IMR-90 (cell line): ENCODE measurements around the gene PLRG1. TPM values are rescaled to one million over a fixed set of nuclear protein-coding genes. Genes with fewer than 3 reads are reported as not detected.

Experiments used
- ATAC-seq: fragments of 200-7000 bp; cut with Tn5 transposase; 2 replicates; pipeline ENCODE4 v1.9.1; 2020; ENCODE audit warnings: low read depth, mild to moderate bottlenecking, moderate library complexity
- BruUV-seq: library from RNA; stranded (reverse); fragments of 400-500 nt; replicated peaks from 2 replicates; lab custom pipeline; 2021; lab: Mats Ljungman, UMichigan
- CTCF ChIA-PET: fragments of 300-600 bp; formaldehyde crosslinking; extraction: SDS; loops from one replicate; lab custom pipeline; 2021; ENCODE audit warnings: antibody characterized with exemption; lab: Yijun Ruan, JAX
- POLR2A ChIA-PET: fragments of 300-600 bp; sonication (Branson Sonifier 250); formaldehyde crosslinking; loops from one replicate; lab custom pipeline; 2022; ENCODE audit warnings: antibody characterized with exemption; ENCODE audit not compliant: unreplicated experiment; lab: Charles Lee
- DNase-seq: peaks from one replicate; pipeline ENCODE4 v3.0.0; 2013
- H2AFZ ChIP-seq: replicated peaks from 2 replicates; pipeline ENCODE3; 2013; ENCODE audit warnings: low read length, mild to moderate bottlenecking; ENCODE audit not compliant: poor library complexity
- H2AK5ac ChIP-seq: 2 replicates; pipeline ENCODE4 v1.6.1; 2013; ENCODE audit warnings: low read depth, low read length, inconsistent platforms
- H2AK9ac ChIP-seq: replicated peaks from 2 replicates; pipeline ENCODE3; 2013; ENCODE audit warnings: mild to moderate bottlenecking, low read depth, low read length, moderate library complexity; ENCODE audit not compliant: poor library complexity
- H2BK120ac ChIP-seq: 2 replicates; pipeline ENCODE4 v1.6.1; 2013; ENCODE audit warnings: low read depth, low read length, inconsistent platforms
- H2BK15ac ChIP-seq: 3 replicates; pipeline ENCODE4 v1.6.1; 2013; ENCODE audit warnings: low read depth, low read length, inconsistent platforms
- H2BK20ac ChIP-seq: 2 replicates; pipeline ENCODE4 v1.6.1; 2013; ENCODE audit warnings: low read depth, mild to moderate bottlenecking, inconsistent platforms, low read length, moderate library complexity
- H2BK5ac ChIP-seq: 2 replicates; pipeline ENCODE4 v1.6.1; 2013; ENCODE audit warnings: mild to moderate bottlenecking, low read depth, low read length, inconsistent platforms; ENCODE audit not compliant: poor library complexity, severe bottlenecking
- H3K14ac ChIP-seq: replicated peaks from 2 replicates; pipeline ENCODE4 v1.6.1; 2013; ENCODE audit warnings: low read depth, low read length, inconsistent platforms
- H3K18ac ChIP-seq: 2 replicates; pipeline ENCODE4 v1.6.1; 2013; ENCODE audit warnings: low read depth, low read length, control low read depth
- H3K23ac ChIP-seq: 2 replicates; pipeline ENCODE4 v1.6.1; 2013; ENCODE audit warnings: low read depth, low read length, inconsistent platforms
- H3K27ac ChIP-seq: 2 replicates; pipeline ENCODE4 v1.5.1; 2013; ENCODE audit warnings: mild to moderate bottlenecking, control low read depth, low read length; ENCODE audit not compliant: insufficient read depth
- H3K27me3 ChIP-seq: 2 replicates; pipeline ENCODE4 v1.6.1; 2013; ENCODE audit warnings: low read length; ENCODE audit not compliant: control insufficient read depth, insufficient read depth
- H3K36me3 ChIP-seq: 2 replicates; pipeline ENCODE4 v1.6.1; 2013; ENCODE audit warnings: low read length, mixed read lengths; ENCODE audit not compliant: control insufficient read depth, insufficient read depth
- H3K4ac ChIP-seq: 2 replicates; pipeline ENCODE4 v1.6.1; 2013; ENCODE audit warnings: low read depth, low read length, inconsistent platforms
- H3K4me1 ChIP-seq: 2 replicates; pipeline ENCODE4 v1.6.1; 2013; ENCODE audit warnings: low read length, mixed read lengths; ENCODE audit not compliant: control insufficient read depth, insufficient read depth
- H3K4me2 ChIP-seq: 2 replicates; pipeline ENCODE4 v1.6.1; 2013; ENCODE audit warnings: low read depth, mild to moderate bottlenecking, control low read depth, low read length, moderate library complexity
- H3K4me3 ChIP-seq: 2 replicates; pipeline ENCODE4 v1.5.1; 2013; ENCODE audit warnings: low read depth, mild to moderate bottlenecking, control low read depth, low read length, moderate library complexity; ENCODE audit not compliant: insufficient read depth
- H3K56ac ChIP-seq: 2 replicates; pipeline ENCODE4 v1.6.1; 2013; ENCODE audit warnings: low read length, inconsistent platforms; ENCODE audit not compliant: insufficient read depth; ENCODE audit errors: extremely low read depth
- H3K79me1 ChIP-seq, 2 experiments: 2 replicates each; pipeline ENCODE4 v1.6.1; 2013; ENCODE audit warnings: low read length in 2 of 2, inconsistent platforms in 1 of 2, low read depth in 1 of 2
- H3K9ac ChIP-seq: 2 replicates; pipeline ENCODE4 v1.6.1; 2013; ENCODE audit warnings: low read depth, low read length, control low read depth
- H3K9me1 ChIP-seq: 2 replicates; pipeline ENCODE4 v1.6.1; 2013; ENCODE audit warnings: low read length, inconsistent platforms; ENCODE audit not compliant: insufficient read depth
- H3K9me3 ChIP-seq: 2 replicates; pipeline ENCODE4 v1.6.1; 2013; ENCODE audit warnings: low read length; ENCODE audit not compliant: control insufficient read depth, insufficient read depth
- H4K20me1 ChIP-seq: 2 replicates; pipeline ENCODE4 v1.6.1; 2013; ENCODE audit warnings: low read length, inconsistent platforms; ENCODE audit not compliant: insufficient read depth
- H4K5ac ChIP-seq: 2 replicates; pipeline ENCODE4 v1.6.1; 2013; ENCODE audit warnings: mild to moderate bottlenecking, low read depth, low read length, control low read depth
- H4K8ac ChIP-seq, 2 experiments: 2 replicates each; pipeline ENCODE4 v1.6.1; 2013; ENCODE audit warnings: low read depth in 2 of 2, low read length in 2 of 2, control low read depth in 1 of 2, inconsistent platforms in 1 of 2
- H4K91ac ChIP-seq: 2 replicates; pipeline ENCODE4 v1.6.1; 2013; ENCODE audit warnings: low read depth, low read length, inconsistent platforms; ENCODE audit not compliant: insufficient read depth
- CEBPB ChIP-seq: IDR thresholded peaks from 2 replicates; pipeline ENCODE4 v1.6.1; 2012; ENCODE audit warnings: low read depth, low read length, improper control_type of control experiment
- CHD1 ChIP-seq: IDR thresholded peaks from 2 replicates; pipeline ENCODE4 v1.6.1; 2012; ENCODE audit warnings: low read depth, low read length, improper control_type of control experiment
- FOS ChIP-seq: fragments of 150-350 bp; IDR thresholded peaks from 2 replicates; pipeline ENCODE4 v1.6.1; 2016; ENCODE audit warnings: low read depth, low read length
- MAFK ChIP-seq: IDR thresholded peaks from 2 replicates; pipeline ENCODE4 v1.6.1; 2012; ENCODE audit warnings: low read depth, low read length, improper control_type of control experiment
- MAZ ChIP-seq: IDR thresholded peaks from 2 replicates; pipeline ENCODE4 v1.6.1; 2012; ENCODE audit warnings: low read depth, mild to moderate bottlenecking, low read length, improper control_type of control experiment, moderate library complexity, borderline replicate concordance
- NFE2L2 ChIP-seq: fragments of 150-350 bp; IDR thresholded peaks from 2 replicates; pipeline ENCODE4 v1.6.1; 2016; ENCODE audit warnings: low read depth, mild to moderate bottlenecking, low read length
- POLR2A ChIP-seq: IDR thresholded peaks from 2 replicates; pipeline ENCODE4 v1.6.1; 2012; ENCODE audit warnings: mild to moderate bottlenecking, low read depth, low read length
- RAD21 ChIP-seq: IDR thresholded peaks from 2 replicates; pipeline ENCODE4 v1.6.1; 2012; ENCODE audit warnings: low read length, improper control_type of control experiment
- RCOR1 ChIP-seq: IDR thresholded peaks from 2 replicates; pipeline ENCODE4 v1.6.1; 2012; ENCODE audit warnings: mild to moderate bottlenecking, low read length, improper control_type of control experiment; ENCODE audit not compliant: insufficient replicate concordance
- RFX5 ChIP-seq: IDR thresholded peaks from 2 replicates; pipeline ENCODE4 v1.8.0; 2012; ENCODE audit warnings: low read depth, mild to moderate bottlenecking, low read length, moderate library complexity
- WGBS, 2 experiments: methylation state at CpG; one replicate each; pipeline versions ENCODE4 v1.1.5 to v1.1.7; 2013; ENCODE audit warnings: missing lambda C conversion rate in 2 of 2; ENCODE audit not compliant: insufficient read length in 1 of 2; ENCODE audit errors: extremely low coverage in 2 of 2; 5-methylcytosine and 5-hydroxymethylcytosine counted together
- dilution Hi-C: fragments of 300-500 bp; cut with HindIII; formaldehyde crosslinking; loops from one replicate; pipeline ENCODE4 v1.14.3; 2018; ENCODE audit warnings: low sequenced_read_pairs; ENCODE audit not compliant: unreplicated experiment
- in situ Hi-C: fragments of 300-500 bp; cut with MboI; formaldehyde crosslinking; loops from 3 replicates; pipeline ENCODE4 v1.14.3; 2019; ENCODE audit warnings: low sequenced_read_pairs, inconsistent platforms, mixed read lengths
- intact Hi-C: fragments of 100-400 bp; cut with micrococcal nuclease; formaldehyde crosslinking; loops from 2 replicates; pipeline ENCODE4 v1.10.0; 2022
- polyA plus RNA-seq, 3 experiments: library from polyadenylated mRNA; depleted of rRNA; stranded (reverse); fragments of >200 nt; gene quantifications; 2 replicates each; pipeline ENCODE4 v1.2.3, GENCODE V29; 2012; ENCODE audit warnings: low replicate concordance in 1 of 3
- total RNA-seq: library from RNA; depleted of rRNA; stranded (reverse); fragments of >200 nt; gene quantifications from 2 replicates; pipeline ENCODE4 v1.2.3, GENCODE V29; 2012
- TF ChIP-seq, protein P1 (sequence below): conservative IDR thresholded peaks from 2 replicates; pipeline ENCODE4 v1.5.1; 2012; ENCODE audit warnings: mild to moderate bottlenecking, low read depth, low read length, improper control_type of control experiment

PLRG1 gene
- total and polyA plus RNA-seq, 2 of the 4 experiments (the other 2 are of a cell fraction) = 76.1 to 200 TPM

DNA sequence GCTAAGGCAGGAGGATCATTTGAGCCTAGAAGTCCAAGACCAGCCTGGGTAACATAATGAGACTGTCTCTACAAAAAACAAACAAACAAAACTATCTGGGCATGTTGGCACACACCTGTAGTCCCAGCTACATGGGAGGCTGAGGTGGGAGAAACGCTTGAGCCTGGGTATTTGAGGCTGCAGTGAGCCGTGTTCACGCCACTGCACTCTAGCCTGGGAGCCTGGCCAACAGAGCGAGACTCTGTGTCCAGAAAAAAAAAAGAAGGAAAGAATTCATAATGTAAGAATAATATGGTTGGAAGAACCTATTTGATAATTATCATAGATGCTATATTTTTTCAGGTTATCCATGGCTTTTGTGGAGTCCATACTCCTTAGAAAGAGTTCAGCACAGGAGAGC, 32.6 kb downstream of the PLRG1 start:
- Histone ChIP-seq H2AK5ac (no peak overlapping the region), H3K14ac (no peak overlapping the region), H2BK5ac (no peak overlapping the region), H3K23ac (no peak overlapping the region), H2BK15ac (no peak overlapping the region), H3K27ac (no peak overlapping the region), H3K27me3 (peaks cover 4% of the 10 kb centered on the region; the same call in 1 of the 2 replicates), H3K4me3 (no peak overlapping the region), H3K56ac (no peak overlapping the region), H3K36me3 (no peaks in the 10 kb centered on the region), H2AFZ (no peak overlapping the region), H3K9ac (no peak overlapping the region), H3K4me2 (no peak overlapping the region), H4K91ac (no peak overlapping the region), H3K18ac (no peak overlapping the region), H4K20me1 (no peaks in the 10 kb centered on the region), H4K8ac (no peak overlapping the region), H3K4ac (no peak overlapping the region), H2AK9ac (no peak overlapping the region), H3K4me1 (peaks cover 3% of the 10 kb centered on the region; the same call in 1 of the 2 replicates), H3K79me1 (no peaks in the 10 kb centered on the region), H3K9me3 (no peaks in the 10 kb centered on the region), H2BK20ac (no peak overlapping the region), H2BK120ac (no peak overlapping the region), H3K9me1 (no peaks in the 10 kb centered on the region), H4K5ac (no peak overlapping the region)
- POLR2A ChIA-PET = no interaction called here
- in situ Hi-C loops (no loop called here), intact Hi-C loops (no loop called here), dilution Hi-C loops (no loop called here)
- BruUV-seq = no TSS peak
- no CpG with 5 or more reads among the region's 4 CpGs for WGBS, 2 experiments
- TF ChIP-seq NFE2L2 = no peak
- no peak for TF ChIP-seq FOS
- TF ChIP-seq RAD21 = no peak
- TF ChIP-seq MAZ = no peak
- no peak for TF ChIP-seq POLR2A
- TF ChIP-seq CEBPB = no peak
- no peak for TF ChIP-seq CHD1
- TF ChIP-seq RCOR1 = no peak
- TF ChIP-seq MAFK = no peak
- TF ChIP-seq, protein P1, sequence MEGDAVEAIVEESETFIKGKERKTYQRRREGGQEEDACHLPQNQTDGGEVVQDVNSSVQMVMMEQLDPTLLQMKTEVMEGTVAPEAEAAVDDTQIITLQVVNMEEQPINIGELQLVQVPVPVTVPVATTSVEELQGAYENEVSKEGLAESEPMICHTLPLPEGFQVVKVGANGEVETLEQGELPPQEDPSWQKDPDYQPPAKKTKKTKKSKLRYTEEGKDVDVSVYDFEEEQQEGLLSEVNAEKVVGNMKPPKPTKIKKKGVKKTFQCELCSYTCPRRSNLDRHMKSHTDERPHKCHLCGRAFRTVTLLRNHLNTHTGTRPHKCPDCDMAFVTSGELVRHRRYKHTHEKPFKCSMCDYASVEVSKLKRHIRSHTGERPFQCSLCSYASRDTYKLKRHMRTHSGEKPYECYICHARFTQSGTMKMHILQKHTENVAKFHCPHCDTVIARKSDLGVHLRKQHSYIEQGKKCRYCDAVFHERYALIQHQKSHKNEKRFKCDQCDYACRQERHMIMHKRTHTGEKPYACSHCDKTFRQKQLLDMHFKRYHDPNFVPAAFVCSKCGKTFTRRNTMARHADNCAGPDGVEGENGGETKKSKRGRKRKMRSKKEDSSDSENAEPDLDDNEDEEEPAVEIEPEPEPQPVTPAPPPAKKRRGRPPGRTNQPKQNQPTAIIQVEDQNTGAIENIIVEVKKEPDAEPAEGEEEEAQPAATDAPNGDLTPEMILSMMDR = no peak
- TF ChIP-seq RFX5 = no peak
- ATAC-seq (no peak), DNase-seq (no peak)
- CTCF ChIA-PET = interaction anchor here (0.6 to 1.5 kb wide), 2 partner anchors 11 to 28 kb away, joined by 3 to 5 read pairs; no protein-coding TSS in a partner anchor
